ENCODE measurements around the gene STARD8.

- TF ChIP-seq CTCF (IDR thresholded peaks at IDR 0.05; ENCODE audit: low read depth, low read length): no peak
- no peak for TF ChIP-seq EZH2phosphoT487 (IDR thresholded peaks at IDR 0.05; ENCODE audit: low read depth)
Observed at GRCh38 chrX:68748030-68748429, 100.6 kb downstream of the STARD8 start.

All from OCI-LY3 (cell line).